Activated naive CD4-positive, alpha-beta T cell treated with anti-CD3 and anti-CD28 coated beads, Interleukin-2, amount 10 ng/mL, durations not matched to agents 7 days and 5 days (primary cell): Measurements from ENCODE around the gene RNF175.

Experiments used
- CTCF ChIA-PET: fragments of 350-600 bp; sonication (Branson Sonifier 250); formaldehyde crosslinking; loops from one replicate; lab custom pipeline; 2021; ENCODE audit warnings: antibody characterized with exemption; lab: Charles Lee
- DNase-seq: peaks from one replicate; pipeline ENCODE4 v3.0.0-alpha.2; 2020
- H3K27ac Mint-ChIP-seq: one replicate; pipeline ENCODE4 v1.8.0; 2021; ENCODE audit warnings: mild to moderate bottlenecking, moderate library complexity, mixed read lengths
- H3K27me3 Mint-ChIP-seq: one replicate; pipeline ENCODE4 v1.8.0; 2021; ENCODE audit warnings: mild to moderate bottlenecking, mixed read lengths
- H3K36me3 Mint-ChIP-seq: one replicate; pipeline ENCODE4 v1.8.0; 2021; ENCODE audit warnings: mixed read lengths
- H3K4me1 Mint-ChIP-seq: one replicate; pipeline ENCODE4 v1.8.0; 2021; ENCODE audit warnings: mixed read lengths
- H3K4me3 Mint-ChIP-seq: one replicate; pipeline ENCODE4 v1.8.0; 2021; ENCODE audit warnings: mild to moderate bottlenecking, moderate library complexity, mixed read lengths
- H3K9me3 Mint-ChIP-seq: one replicate; pipeline ENCODE4 v1.8.0; 2021; ENCODE audit warnings: mixed read lengths

Gene RNF175

DNA sequence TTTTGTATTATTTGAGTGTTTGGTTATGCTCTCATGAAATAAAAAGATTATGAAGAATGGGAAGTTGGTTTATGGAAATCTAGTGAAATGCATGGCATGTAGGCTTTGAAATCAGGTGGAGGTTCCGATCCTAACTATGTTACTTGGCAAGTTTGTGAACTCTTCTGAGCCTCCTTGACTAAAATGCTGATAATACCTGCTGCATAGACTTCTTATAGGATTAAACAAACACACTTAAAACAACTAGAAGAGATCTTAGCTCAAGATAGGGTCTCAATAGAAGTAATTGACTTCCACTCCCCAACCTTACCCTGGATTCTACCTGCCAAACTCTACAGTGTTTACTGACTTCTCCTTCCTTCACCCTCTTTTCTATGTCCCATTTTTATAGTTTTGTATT, 97.9 kb downstream of the RNF175 start:
- Mint-ChIP-seq H3K4me3 (no peak overlapping the region), H3K9me3 (peaks cover 12% of the 10 kb centered on the region), H3K27ac (no peak overlapping the region), H3K27me3 (peaks cover 28% of the 10 kb centered on the region), H3K36me3 (no peaks in the 10 kb centered on the region), H3K4me1 (no peaks in the 10 kb centered on the region)
- no peak for DNase-seq
- CTCF ChIA-PET, result no interaction called here

DNA sequence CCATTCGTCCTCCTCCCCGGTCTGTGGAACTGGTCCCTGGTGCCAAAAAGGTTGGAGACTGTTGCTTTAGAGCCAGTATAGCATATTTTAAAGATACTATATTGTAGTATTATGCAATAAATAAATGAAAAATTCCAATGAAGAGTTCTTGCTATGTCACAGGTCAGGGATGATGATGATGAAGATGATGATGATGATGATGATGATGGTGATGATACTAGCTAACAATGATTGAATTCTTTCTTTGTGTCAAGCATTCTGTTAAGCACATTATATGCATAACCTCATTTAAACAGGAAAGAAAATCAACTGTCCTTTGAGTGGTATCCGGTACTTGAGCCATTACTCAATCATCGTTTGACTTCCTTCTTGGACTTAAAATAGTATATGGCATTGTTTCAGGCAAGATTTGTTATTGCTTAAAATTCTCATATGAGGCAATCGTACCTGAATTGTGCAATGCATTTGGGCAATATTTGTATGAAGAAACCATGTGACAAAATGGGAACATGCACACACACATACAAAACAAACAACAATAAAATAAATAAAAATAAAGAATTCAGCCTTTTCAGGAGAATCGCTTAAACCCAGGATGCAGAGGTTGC, 98.5 kb downstream of the RNF175 start:
- Mint-ChIP-seq H3K27ac (no peak overlapping the region), H3K4me1 (no peaks in the 10 kb centered on the region), H3K27me3 (peaks cover 23% of the 10 kb centered on the region), H3K4me3 (no peak overlapping the region), H3K36me3 (no peaks in the 10 kb centered on the region), H3K9me3 (peaks cover 12% of the 10 kb centered on the region)
- DNase-seq, result no peak
- CTCF ChIA-PET, result interaction anchor here (0.8 kb wide), 1 partner anchor 12 kb away, joined by 3 read pairs; no protein-coding TSS in a partner anchor
